CD4-positive, alpha-beta T cell (primary cell): Measurements from ENCODE around the gene YY1. TPM values are rescaled to one million over a fixed set of nuclear protein-coding genes. Genes with fewer than 3 reads are reported as not detected.

Experiments
- ATAC-seq: fragments of 200-7000 bp; cut with Tn5 transposase; one replicate; pipeline ENCODE4 v1.10.0; 2022; ENCODE audit warnings: mild to moderate bottlenecking; ENCODE audit not compliant: poor library complexity
- CTCF ChIA-PET: fragments of 350-600 bp; sonication (Branson Sonifier 250); formaldehyde crosslinking; loops from one replicate; lab custom pipeline; 2021; ENCODE audit warnings: antibody characterized with exemption, inconsistent platforms; lab: Charles Lee
- POLR2A ChIA-PET: fragments of 350-600 bp; sonication (Branson Sonifier 250); formaldehyde crosslinking; loops from one replicate; lab custom pipeline; 2021; ENCODE audit warnings: antibody characterized with exemption, inconsistent platforms; lab: Charles Lee
- DNase-seq, 14 experiments: peaks; one replicate each; pipeline ENCODE4 v3.0.0-alpha.2; 2013 to 2020; ENCODE audit warnings: mixed read lengths in 2 of 14
- H3K27ac ChIP-seq, 2 donors: one replicate each; pipeline versions ENCODE4 v1.5.1 to v1.7.0; 2013; ENCODE audit warnings: low read length in 2 of 2, low read depth in 1 of 2, mild to moderate bottlenecking in 1 of 2
- H3K27me3 ChIP-seq, 2 experiments: 1 replicate in 1 of 2; 2 replicates in 1 of 2; pipeline versions ENCODE4 v1.6.1 to v1.7.0; 2013; ENCODE audit warnings: low read length in 2 of 2, control low read depth in 1 of 2, mild to moderate bottlenecking in 1 of 2, moderate library complexity in 1 of 2; ENCODE audit not compliant: insufficient read depth in 2 of 2, control insufficient read depth in 1 of 2
- H3K36me3 ChIP-seq: one replicate; pipeline ENCODE4 v1.6.1; 2013; ENCODE audit warnings: low read length, control low read depth; ENCODE audit not compliant: insufficient read depth
- H3K4me1 ChIP-seq: one replicate; pipeline ENCODE4 v1.6.1; 2013; ENCODE audit warnings: low read length, control low read depth; ENCODE audit not compliant: insufficient read depth
- H3K4me3 ChIP-seq: one replicate; pipeline ENCODE4 v1.5.1; 2013; ENCODE audit warnings: mild to moderate bottlenecking, low read length, moderate library complexity
- H3K9me3 ChIP-seq, 2 experiments: 1 replicate in 1 of 2; 2 replicates in 1 of 2; pipeline versions ENCODE4 v1.6.1 to v1.7.0; 2013; ENCODE audit warnings: low read length in 2 of 2, mild to moderate bottlenecking in 2 of 2, control low read depth in 1 of 2, moderate library complexity in 1 of 2; ENCODE audit not compliant: control insufficient read depth in 1 of 2, insufficient read depth in 1 of 2
- H3K27ac Mint-ChIP-seq: one replicate; pipeline ENCODE4 v1.8.0; 2020; ENCODE audit warnings: mixed read lengths
- H3K27me3 Mint-ChIP-seq: one replicate; pipeline ENCODE4 v1.8.0; 2021; ENCODE audit warnings: mixed read lengths
- H3K36me3 Mint-ChIP-seq: one replicate; pipeline ENCODE4 v1.8.0; 2021; ENCODE audit warnings: low read depth, mixed read lengths
- H3K4me1 Mint-ChIP-seq: one replicate; pipeline ENCODE4 v1.8.0; 2021; ENCODE audit warnings: low read depth, mixed read lengths
- H3K4me3 Mint-ChIP-seq: one replicate; pipeline ENCODE4 v1.8.0; 2020; ENCODE audit warnings: mild to moderate bottlenecking, mixed read lengths
- H3K9me3 Mint-ChIP-seq: one replicate; pipeline ENCODE4 v1.8.0; 2020; ENCODE audit warnings: mixed read lengths
- CTCF ChIP-seq: fragments of 200-600 bp; IDR thresholded peaks from one replicate; pipeline ENCODE4 v1.8.0; 2022; ENCODE audit warnings: antibody characterized with exemption, mild to moderate bottlenecking
- intact Hi-C, 2 experiments: fragments of 100-400 bp; cut with DNase I in 1 of 2; cut with micrococcal nuclease in 1 of 2; formaldehyde crosslinking; loops; one replicate each; pipeline versions ENCODE4 v1.15.1 to v1.9.0; 2023 to 2025; cut with DNase I, micrococcal nuclease
- total RNA-seq, 174 experiments: library from RNA in 2 of 174; stranded (reverse) in 2 of 174; gene quantifications; one replicate each; pipeline ENCODE4 v1.2.3 and lab custom pipeline; 2021 to 2026

The YY1 gene
- total RNA-seq, 2 experiments from 2014 or later = 68.9 to 70.4 TPM

GRCh38 chr14:100325231-100325632, 86.3 kb downstream of the YY1 start:
- ATAC-seq = no peak
- Mint-ChIP-seq H3K36me3 (no peaks in the 10 kb centered on the region), H3K27ac (no peak overlapping the region), H3K27me3 (no peaks in the 10 kb centered on the region), H3K4me1 (no peaks in the 10 kb centered on the region), H3K4me3 (no peak overlapping the region), H3K9me3 (no peaks in the 10 kb centered on the region)
- Histone ChIP-seq H3K4me3 (no peak overlapping the region), H3K9me3 (no peaks in the 10 kb centered on the region), H3K4me1 (no peaks in the 10 kb centered on the region), H3K27me3 (no peaks in the 10 kb centered on the region), H3K36me3 (no peaks in the 10 kb centered on the region), H3K27ac (no peak overlapping the region)
- no peak for DNase-seq
- intact Hi-C loops = no loop called here
- ChIA-PET CTCF (no interaction called here), POLR2A (no interaction called here)
- TF ChIP-seq CTCF = no peak

GRCh38 chr14:100325958-100326357, 87.0 kb downstream of the YY1 start:
- Mint-ChIP-seq H3K4me1 (no peaks in the 10 kb centered on the region), H3K36me3 (no peaks in the 10 kb centered on the region), H3K9me3 (no peaks in the 10 kb centered on the region), H3K27ac (no peak overlapping the region), H3K27me3 (no peaks in the 10 kb centered on the region), H3K4me3 (no peak overlapping the region)
- CTCF ChIA-PET = no interaction called here
- intact Hi-C loops = no loop called here
- Histone ChIP-seq H3K9me3 (no peaks in the 10 kb centered on the region), H3K27me3 (no peaks in the 10 kb centered on the region), H3K4me3 (no peak overlapping the region), H3K36me3 (no peaks in the 10 kb centered on the region), H3K27ac (no peak overlapping the region), H3K4me1 (no peaks in the 10 kb centered on the region)
- POLR2A ChIA-PET = no interaction called here
- DNase-seq (no peak), ATAC-seq (no peak)
- no peak for TF ChIP-seq CTCF

GRCh38 chr14:100327128-100327527, 88.2 kb downstream of the YY1 start:
- no peaks in the 10 kb centered on the region for H3K4me1 Mint-ChIP-seq
- ChIA-PET CTCF (no interaction called here), POLR2A (no interaction called here)

More at GRCh38 chr14:100327128-100327527, 88.2 kb downstream of the YY1 start:
- Histone ChIP-seq H3K9me3 (no peaks in the 10 kb centered on the region), H3K36me3 (no peaks in the 10 kb centered on the region), H3K27ac (no peak overlapping the region), H3K4me1 (no peaks in the 10 kb centered on the region), H3K4me3 (no peak overlapping the region), H3K27me3 (no peaks in the 10 kb centered on the region)
- H3K36me3 Mint-ChIP-seq = no peaks in the 10 kb centered on the region
- no peaks in the 10 kb centered on the region for H3K27me3 Mint-ChIP-seq
- no peak for ATAC-seq
- intact Hi-C loops = no loop called here
- TF ChIP-seq CTCF = no peak
- no peak overlapping the region for H3K27ac Mint-ChIP-seq
- DNase-seq = no peak
- no peak overlapping the region for H3K4me3 Mint-ChIP-seq
- H3K9me3 Mint-ChIP-seq = no peaks in the 10 kb centered on the region
